Lung (tissue), 12 donors: ENCODE data around the gene GALR3. TPM values are rescaled to one million over a fixed set of nuclear protein-coding genes. Genes with fewer than 3 reads are reported as not detected.

Experiments
- ATAC-seq: fragments of 200-7000 bp; cut with Tn5 transposase; one replicate; pipeline ENCODE4 v1.9.1; 2020; ENCODE audit warnings: moderate number of reproducible peaks; ENCODE audit not compliant: insufficient read depth, low FRiP score
- DNase-seq, 3 donors: peaks; one replicate each; pipeline ENCODE4 v3.0.0-alpha.2; 2013 to 2017
- H3K27ac ChIP-seq, 2 donors: one replicate each; pipeline ENCODE4 v1.5.1; 2013; ENCODE audit warnings: mild to moderate bottlenecking in 2 of 2, moderate library complexity in 2 of 2, control low read depth in 1 of 2, inconsistent platforms in 1 of 2, low read depth in 1 of 2, low read length in 1 of 2
- H3K27me3 ChIP-seq, 3 donors: one replicate each; pipeline ENCODE4 v1.5.1; 2013; ENCODE audit warnings: low read length in 2 of 3; ENCODE audit not compliant: control insufficient read depth in 3 of 3, insufficient read depth in 3 of 3
- H3K36me3 ChIP-seq, 4 donors: one replicate each; pipeline ENCODE4 v1.5.1; 2013; ENCODE audit warnings: low read length in 4 of 4, mild to moderate bottlenecking in 1 of 4, moderate library complexity in 1 of 4; ENCODE audit not compliant: control insufficient read depth in 4 of 4, insufficient read depth in 4 of 4
- H3K4me1 ChIP-seq, 5 donors: one replicate each; pipeline ENCODE4 v1.5.1; 2013; ENCODE audit warnings: low read length in 5 of 5, mild to moderate bottlenecking in 2 of 5, moderate library complexity in 1 of 5; ENCODE audit not compliant: control insufficient read depth in 5 of 5, insufficient read depth in 5 of 5
- H3K4me3 ChIP-seq: one replicate; pipeline ENCODE4 v1.5.1; 2013; ENCODE audit warnings: mild to moderate bottlenecking, control low read depth, moderate library complexity
- H3K9ac ChIP-seq, 2 donors: one replicate each; pipeline ENCODE4 v1.5.1; 2013; ENCODE audit warnings: low read length in 2 of 2, control low read depth in 1 of 2; ENCODE audit not compliant: insufficient read depth in 1 of 2
- H3K9me3 ChIP-seq, 4 donors: one replicate each; pipeline ENCODE4 v1.5.1; 2013; ENCODE audit warnings: low read length in 3 of 4, mild to moderate bottlenecking in 1 of 4, moderate library complexity in 1 of 4; ENCODE audit not compliant: control insufficient read depth in 4 of 4, insufficient read depth in 3 of 4
- WGBS, 2 donors: extraction: QIAGEN DNeasy Blood & Tissue Kit; methylation state at CpG; one replicate each; pipeline ENCODE4 v1.1.7; 2013; 5-methylcytosine and 5-hydroxymethylcytosine counted together
- polyA plus RNA-seq, 2 donors: library from polyadenylated mRNA; stranded (reverse); fragments of 200-250 nt; gene quantifications; one replicate each; pipeline ENCODE4 v1.2.1, GENCODE V29; 2013
- total RNA-seq, 2 donors: library from RNA; depleted of rRNA in 1 of 2; stranded (reverse); fragments of >200 nt in 1 of 2; gene quantifications; one replicate each; pipeline ENCODE4 v1.2.1, GENCODE V29; 2014 to 2021
- TF ChIP-seq, protein P1 (sequence below): IDR thresholded peaks from 2 replicates; pipeline ENCODE4 v1.5.1; 2012; ENCODE audit warnings: mild to moderate bottlenecking; ENCODE audit errors: control extremely low read depth, extremely low read depth
- donor health status: control.
- donor health status: control.
- donor health status: Bipolar disorder and iron deficiency.
- donor health status: healthy.
- donor health status: DM: yes; HTN: yes; CAD: no.

The GALR3 gene
- total and polyA plus RNA-seq, 4 donors = not detected

DNA sequence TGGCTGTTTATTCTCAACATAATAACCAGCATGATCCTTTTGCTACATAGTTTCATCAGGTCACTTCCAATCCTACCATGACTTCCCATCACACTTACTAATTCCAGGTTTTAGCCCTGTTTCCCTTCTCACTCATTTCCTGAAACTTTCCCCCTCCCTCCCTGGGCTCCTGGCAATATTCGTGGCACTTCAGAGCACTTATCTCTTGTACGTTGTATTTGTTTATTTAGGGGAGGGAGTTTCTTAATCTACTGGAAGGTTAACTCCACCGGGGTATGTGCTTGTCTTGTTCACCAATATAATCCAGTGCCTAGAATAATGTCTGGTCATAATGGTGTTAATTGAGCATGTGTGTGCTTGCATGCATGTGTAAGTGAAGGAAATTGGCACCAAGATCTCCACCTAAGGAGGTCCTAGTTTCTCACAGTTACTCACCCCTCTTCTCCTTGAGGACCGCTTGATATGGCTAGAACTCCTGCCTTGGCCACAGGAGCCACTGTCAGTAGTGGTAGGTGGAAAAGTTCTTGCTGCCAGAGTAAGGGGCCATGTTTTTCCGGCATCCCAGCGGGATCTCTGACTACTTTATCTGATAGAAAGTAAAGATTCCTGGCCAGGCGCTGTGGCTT lies 37.7 kb downstream of the GALR3 start:
- ATAC-seq (peak; percentile 77), DNase-seq (no peak)
- H3K9me3 ChIP-seq = no peaks in the 10 kb centered on the region
- TF ChIP-seq, protein P1, sequence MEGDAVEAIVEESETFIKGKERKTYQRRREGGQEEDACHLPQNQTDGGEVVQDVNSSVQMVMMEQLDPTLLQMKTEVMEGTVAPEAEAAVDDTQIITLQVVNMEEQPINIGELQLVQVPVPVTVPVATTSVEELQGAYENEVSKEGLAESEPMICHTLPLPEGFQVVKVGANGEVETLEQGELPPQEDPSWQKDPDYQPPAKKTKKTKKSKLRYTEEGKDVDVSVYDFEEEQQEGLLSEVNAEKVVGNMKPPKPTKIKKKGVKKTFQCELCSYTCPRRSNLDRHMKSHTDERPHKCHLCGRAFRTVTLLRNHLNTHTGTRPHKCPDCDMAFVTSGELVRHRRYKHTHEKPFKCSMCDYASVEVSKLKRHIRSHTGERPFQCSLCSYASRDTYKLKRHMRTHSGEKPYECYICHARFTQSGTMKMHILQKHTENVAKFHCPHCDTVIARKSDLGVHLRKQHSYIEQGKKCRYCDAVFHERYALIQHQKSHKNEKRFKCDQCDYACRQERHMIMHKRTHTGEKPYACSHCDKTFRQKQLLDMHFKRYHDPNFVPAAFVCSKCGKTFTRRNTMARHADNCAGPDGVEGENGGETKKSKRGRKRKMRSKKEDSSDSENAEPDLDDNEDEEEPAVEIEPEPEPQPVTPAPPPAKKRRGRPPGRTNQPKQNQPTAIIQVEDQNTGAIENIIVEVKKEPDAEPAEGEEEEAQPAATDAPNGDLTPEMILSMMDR = no peak
- H3K36me3 ChIP-seq = peaks cover 30 to 58% (median 46%) of the 10 kb centered on the region in 4 donors
- WGBS, 2 donors = 60 to 75% methylated on average over 7 of the region's 7 CpGs
- no peaks in the 10 kb centered on the region for H3K27me3 ChIP-seq
- no peak overlapping the region for H3K27ac ChIP-seq
- no peak overlapping the region for H3K4me3 ChIP-seq
- no peak overlapping the region for H3K9ac ChIP-seq
- H3K4me1 ChIP-seq = peaks cover 0 to 4% (median 0%) of the 10 kb centered on the region in 5 donors

DNA sequence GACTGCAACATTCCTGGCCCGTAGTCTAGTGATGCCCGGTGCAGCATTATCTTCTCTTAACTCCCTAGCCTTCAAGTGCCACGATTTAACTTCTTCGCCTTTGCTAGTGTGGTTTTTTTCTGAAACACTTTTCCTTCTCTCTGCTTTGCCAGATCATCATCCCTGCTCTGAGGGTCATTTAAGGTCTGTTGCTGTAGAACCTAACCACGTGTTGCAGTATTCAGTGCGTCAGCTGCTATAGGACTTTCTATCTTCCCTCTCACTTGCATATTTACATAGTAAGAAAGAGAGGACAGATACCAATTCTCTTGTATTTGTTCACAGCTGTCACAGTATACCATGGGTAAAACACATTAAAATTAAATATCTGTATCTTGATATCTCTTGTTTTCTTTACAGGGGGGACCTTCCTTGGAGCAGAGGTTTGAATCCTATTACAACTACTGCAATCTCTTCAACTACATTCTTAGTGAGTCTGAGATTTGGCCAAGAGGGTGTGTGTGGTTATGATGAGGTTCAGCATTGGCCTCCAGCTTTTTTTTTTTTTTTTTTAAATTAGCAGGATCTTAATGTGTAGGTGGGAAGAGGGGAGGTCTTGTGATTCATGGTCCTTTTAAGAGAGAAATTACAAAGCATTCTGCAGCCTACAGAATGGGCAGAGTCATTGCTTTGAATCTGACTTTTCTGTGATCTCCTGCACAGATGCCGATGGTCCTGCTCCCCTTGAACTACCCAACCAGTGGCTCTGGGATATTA lies 39.6 kb downstream of the GALR3 start:
- Histone ChIP-seq H3K27ac (peak overlapping the region in 1 of 2 donors; percentile 55), H3K9me3 (no peaks in the 10 kb centered on the region), H3K27me3 (no peaks in the 10 kb centered on the region), H3K9ac (no peak overlapping the region), H3K4me3 (no peak overlapping the region), H3K4me1 (peaks cover 0 to 4% (median 0%) of the 10 kb centered on the region in 5 donors), H3K36me3 (peaks cover 30 to 61% (median 48%) of the 10 kb centered on the region in 4 donors)
- 85 to 95% methylated on average over 7 of the region's 7 CpGs for WGBS, 2 donors
- DNase-seq (no peak), ATAC-seq (no peak)
- TF ChIP-seq, protein P1 = no peak

GRCh38 chr22:37865510-37865909 lies 42.3 kb downstream of the GALR3 start:
- no peak overlapping the region for H3K9ac ChIP-seq
- DNase-seq (no peak), ATAC-seq (no peak)
- peaks cover 0 to 4% (median 0%) of the 10 kb centered on the region in 5 donors for H3K4me1 ChIP-seq
- H3K27ac ChIP-seq = no peak overlapping the region
- WGBS, 2 donors = 92 to 93% methylated on average over 6 of the region's 6 CpGs
- peaks cover 39 to 63% (median 49%) of the 10 kb centered on the region in 4 donors for H3K36me3 ChIP-seq
- H3K9me3 ChIP-seq = no peaks in the 10 kb centered on the region
- no peak overlapping the region for H3K4me3 ChIP-seq
- H3K27me3 ChIP-seq = no peaks in the 10 kb centered on the region
- TF ChIP-seq, protein P1 = no peak
